SKM-1 (cell line): ENCODE measurements around the gene CMTM8.

Experiments
- DNase-seq: peaks from one replicate; lab custom pipeline; 2025; ENCODE audit not compliant: unreplicated experiment; lab: John Stamatoyannopoulos, UW

CMTM8 gene

DNA sequence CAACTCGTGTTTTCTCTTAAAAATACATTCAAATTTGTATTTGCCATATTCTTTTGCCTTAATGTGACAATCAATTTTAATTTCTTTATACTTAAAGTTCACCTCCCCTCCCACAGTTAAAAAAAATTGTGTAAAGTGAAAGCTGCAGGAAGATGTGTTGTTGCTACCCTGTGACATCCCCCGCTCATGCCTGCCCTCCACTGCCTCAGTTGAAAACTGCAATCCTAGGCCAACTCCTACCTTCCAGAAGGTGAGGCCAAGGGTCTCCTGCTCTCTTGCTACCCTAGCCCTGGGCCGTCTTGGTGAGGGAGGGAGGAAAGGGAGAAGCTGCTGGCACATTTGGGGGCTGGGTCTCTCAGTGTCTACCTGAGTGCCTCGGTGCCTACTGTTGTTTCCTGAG is 96.2 kb downstream of the CMTM8 start:
- no peak for DNase-seq

DNA sequence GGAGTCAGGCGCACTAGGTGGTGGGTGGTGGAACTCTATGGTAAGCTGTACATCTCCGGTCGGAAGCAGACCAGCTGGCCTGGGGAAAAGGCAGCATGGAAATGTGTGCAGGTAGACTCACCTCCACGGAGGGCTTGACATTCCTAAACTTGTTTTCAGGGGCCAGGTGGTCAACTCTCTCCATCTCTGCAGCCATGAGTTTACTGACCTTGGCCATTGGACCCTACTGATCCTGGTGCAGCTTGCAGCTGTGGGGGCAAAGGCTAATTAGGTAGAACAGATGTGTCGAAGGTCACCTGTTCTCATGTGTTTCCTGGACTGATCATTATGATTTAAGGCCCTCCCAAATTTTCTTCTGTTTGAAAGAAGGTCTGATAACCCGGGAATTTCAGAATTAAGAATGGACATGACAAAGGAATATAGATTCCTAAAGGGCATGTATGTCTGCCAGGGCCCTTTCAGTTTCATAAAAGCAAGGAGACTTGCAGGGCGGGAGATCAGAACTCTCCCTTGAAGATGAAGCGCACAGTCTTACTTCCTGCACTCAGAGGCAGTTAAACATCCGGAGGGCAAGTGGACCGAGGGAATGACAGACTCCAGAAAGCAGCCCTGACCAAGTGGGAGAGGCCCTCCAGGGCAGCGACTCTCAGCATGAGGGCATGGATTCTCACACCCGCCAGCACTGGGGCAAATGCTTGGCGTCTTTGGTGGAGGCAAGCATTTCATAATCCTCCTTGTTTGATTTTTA is 97.1 kb downstream of the CMTM8 start:
- no peak for DNase-seq

DNA sequence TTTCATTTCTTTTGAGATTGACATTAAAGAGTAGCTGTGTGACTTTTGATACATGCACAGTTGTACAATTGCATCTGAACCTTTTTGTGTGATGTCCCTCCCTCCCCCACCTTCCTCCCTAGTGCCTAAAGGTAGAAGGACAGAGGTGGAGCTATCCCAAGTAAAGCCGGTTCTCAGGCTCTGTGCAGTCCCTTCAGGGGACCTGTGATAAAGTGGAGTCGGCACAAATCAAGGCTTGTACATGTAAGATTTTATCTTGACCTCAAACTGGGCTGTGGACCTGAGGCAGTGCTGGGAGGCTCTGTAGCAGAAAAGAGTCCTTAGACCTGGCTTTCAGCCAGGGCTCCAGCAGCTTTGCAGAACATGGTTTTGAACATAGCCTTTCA is 97.6 kb downstream of the CMTM8 start:
- no peak for DNase-seq

DNA sequence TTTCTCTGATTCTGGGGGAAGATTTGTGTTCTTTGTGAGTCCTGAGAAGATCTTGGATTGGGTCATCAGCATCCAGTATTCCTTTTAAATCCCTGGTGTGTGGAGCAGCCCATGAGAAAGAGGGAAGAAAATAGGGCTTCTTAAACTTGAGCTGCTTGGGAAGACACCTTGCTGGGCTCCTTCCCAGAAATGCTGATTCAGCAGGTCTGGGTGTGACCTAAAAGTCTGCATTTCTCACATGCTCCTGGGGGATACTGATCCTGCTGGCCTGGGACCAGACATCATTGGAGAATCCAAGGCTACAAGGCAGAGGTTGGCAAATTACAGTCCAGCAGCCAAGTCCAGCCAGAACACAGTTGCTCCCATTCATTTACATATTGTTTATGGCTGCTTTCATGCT is 99.0 kb downstream of the CMTM8 start:
- no peak for DNase-seq

DNA sequence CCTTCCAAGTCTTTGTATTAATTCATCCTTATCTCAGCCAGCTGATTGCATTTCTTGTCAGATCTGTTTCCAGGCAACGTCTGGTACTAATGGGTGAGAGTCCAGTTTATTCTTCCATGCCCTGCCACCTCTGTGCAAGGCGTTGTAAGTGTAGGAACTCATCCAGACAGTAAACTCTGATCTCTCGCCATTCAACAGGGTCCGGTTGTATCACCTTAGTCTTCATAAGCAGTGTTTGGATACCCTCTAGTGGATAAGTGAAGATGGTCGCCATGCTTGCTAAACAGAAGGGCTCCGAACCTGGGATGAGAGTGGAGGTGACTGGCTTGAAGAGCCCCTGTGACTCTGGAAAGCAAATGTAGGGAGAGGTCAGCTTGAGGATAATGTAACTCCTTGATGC is 101.6 kb downstream of the CMTM8 start:
- no peak for DNase-seq

DNA sequence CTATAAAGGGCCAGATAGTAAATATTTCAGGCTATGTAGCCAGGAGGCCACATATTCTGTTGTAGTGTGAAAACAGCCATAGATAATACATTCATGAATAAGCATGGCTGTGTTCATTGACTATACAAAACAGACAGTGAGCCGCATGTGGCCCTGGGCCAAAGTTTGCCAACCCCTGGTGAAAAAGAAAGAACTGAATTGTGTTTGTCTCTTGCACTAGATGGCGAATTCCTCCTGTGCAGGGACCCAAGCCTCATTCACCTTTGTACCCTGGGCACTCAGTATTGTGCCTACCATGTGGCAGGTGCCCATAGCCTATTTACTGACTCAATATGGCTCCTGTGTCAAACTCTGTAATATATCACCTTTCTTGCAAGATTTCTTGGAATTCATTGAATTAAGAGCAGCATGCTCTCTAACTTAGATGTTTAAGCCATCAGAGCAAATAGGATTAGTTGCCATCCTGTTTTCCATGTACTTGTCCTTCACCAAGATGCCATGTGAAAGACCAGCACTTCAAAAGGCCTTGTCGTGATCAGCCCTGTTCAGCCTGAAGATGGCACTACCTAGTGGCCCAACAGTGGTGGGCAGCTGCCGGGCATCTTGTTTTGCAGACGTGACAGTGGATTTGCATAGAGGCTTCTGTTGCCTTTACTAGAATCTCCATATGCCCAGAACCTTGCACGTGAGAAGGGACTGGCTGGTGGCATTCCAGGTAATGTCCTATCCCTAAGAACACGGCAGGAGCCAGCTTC is 102.3 kb downstream of the CMTM8 start:
- DNase-seq, result no peak

DNA sequence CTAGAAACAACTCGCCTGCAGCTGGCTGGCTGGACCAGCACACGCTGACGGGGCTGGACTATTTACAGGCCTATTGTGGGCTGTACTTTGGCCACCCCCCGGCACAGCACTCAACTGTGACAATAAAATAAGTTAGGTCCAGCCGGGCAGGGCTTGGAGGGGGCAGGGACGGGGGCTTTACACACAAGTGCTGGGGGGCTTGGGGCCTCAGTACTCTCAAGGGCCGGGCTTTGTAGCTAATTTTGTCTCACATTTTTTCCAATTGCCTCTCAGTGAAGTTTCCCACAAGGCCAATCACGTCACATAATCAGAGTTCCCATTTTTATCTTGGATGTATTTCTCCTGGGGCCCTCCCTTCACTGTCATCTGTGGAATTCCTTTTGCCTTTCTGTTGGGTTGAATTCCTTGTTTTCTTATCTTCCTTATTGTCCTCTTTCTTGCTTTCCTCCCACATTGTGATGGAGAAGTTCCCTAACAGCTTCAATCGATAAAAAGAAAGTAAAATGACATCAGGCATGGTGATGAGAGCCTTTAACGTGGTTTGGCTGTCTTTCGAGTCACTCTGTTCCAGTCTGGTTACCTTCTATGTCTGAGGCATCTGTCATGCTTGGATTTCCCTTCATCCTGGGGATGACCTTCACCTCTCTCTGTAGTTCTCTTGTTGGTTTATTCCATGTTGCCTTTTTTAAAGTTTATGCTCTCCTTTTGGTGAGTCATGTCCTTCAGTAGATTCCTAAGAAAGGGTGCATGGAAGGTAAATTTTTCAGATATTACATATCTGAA is 109.1 kb downstream of the CMTM8 start:
- DNase-seq, result no peak

DNA sequence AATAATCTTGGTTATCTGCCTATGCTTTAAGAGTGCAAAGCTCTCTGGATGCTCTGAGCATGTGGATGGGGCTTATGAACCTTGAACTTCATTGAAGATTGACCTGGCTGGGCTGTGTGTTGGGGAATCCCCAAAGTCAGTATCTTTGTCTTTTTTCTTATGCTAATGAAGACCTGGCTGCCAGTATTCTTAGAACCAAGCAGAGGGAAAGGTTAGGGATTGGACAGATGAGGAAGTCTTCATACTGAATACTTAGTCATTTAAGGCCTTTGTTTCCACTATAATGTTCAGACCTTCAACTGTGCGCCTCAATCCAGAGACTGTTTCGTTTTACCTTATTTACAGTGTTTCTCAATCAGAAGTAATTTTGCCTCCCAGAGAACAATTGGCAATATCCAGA is 110.7 kb downstream of the CMTM8 start:
- no peak for DNase-seq

DNA sequence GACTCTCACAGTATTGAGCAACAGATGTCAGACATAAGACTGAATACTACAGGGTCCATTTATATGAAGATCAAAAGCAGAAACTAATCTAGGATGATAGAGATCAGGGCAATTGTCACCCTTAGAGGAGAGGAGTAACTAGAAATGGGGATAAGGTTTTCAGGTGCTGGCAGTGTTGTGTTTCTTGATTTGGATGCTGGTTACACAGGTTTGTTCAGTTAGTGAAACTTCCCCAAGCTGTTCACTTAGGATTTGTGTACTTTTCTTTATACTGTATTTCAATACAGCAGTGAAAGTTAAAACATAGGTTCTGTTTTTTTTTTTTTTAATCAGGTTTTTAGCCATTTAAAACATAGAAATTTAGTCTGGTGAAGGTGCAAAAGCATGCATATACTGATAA is 114.1 kb downstream of the CMTM8 start:
- DNase-seq, result no peak

DNA sequence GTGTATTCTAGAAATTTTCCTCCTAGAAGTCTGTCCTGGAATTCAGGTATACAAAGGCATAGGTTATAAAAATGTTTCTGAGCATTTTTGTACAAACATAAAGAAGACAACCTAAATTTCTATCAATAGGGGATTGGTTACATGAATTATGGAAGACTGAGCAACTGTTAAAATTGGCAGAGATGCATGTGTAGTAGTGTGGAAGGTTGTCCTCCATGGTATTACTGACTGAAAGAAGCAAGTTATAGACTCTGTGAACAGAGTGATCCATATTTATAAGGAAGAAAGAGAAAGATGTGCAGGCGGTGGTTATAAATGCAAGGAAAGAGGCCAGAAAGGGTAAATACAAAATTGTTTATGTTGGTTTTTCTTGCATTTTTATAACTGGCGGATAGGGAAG is 114.9 kb downstream of the CMTM8 start:
- DNase-seq, result no peak

DNA sequence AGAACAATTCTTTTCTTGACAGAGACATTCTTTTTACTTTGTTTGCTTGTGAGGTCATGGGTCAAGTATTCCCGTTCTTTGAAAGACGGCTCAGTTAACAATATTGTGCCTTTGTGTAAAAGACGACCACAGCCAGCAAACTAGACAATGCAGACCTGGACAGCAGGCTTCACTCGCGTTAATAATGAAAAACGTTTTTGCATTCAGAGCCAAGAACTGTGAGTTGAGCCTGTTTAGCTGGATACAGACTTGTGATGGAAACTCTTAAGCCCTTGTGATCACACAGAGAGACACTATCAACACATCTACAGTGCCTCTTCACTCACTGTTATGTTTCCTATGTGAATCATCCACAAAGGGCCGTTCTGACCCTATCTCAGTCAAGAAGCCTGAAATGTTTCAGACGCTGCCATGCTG is 115.9 kb downstream of the CMTM8 start:
- no peak for DNase-seq

DNA sequence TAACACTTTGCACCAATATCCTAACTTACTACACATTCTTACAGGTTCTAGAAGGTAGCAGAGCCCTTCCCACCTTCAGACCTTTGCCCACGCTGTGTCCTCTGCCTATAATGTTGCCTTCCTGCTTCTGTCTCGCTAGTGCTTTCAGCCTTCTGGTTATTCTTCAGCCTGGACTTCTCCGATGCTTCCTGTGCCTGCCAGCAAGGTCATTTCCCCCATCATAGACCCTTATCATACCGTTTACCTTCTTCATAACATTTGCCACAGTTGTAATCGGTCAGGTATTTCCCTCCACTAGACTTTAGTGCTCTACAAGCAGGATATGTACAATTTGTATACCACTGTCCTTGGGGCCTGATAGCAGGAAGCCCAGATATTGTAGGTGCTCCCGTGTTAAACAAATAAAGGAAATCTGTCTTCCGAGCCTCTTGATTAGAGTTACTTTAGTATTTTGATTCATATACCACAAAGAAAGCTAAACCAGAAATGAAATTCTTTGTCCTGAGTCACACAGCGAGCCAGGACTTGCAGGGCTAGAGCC is 117.3 kb downstream of the CMTM8 start:
- DNase-seq, result no peak

DNA sequence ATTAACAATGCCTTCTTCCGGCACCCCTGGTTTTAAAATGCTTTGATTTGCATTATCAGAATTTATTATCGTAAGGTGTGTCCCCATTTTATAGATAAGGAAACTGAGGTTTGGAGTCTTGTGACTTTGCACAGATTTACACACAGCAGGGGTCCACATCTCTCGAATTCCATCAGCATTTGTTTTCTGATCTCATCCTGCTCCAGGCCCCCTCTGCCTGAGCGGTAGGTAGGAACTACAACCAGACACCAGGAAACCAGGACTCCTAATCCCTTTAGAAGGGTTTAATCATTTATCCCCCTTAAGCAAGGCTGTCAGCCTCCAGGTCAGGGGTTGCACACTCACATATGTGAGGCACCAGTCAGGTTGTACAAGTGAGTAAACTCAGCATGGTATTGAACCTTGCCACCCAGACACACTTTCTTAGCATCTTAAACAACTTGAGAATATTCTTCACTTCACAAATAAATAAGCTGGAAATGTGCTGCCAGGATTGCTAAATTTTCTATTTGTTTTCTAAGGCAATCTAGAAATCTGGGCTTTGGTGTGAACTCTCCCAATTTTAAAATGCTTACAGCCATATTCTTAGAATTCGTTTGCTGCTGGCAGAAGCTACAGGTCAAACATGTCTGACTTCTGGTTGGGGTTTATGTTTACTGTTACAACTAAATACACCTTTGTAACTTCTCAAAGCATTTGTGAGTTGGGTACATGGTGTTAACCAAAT is 121.4 kb downstream of the CMTM8 start:
- no peak for DNase-seq

DNA sequence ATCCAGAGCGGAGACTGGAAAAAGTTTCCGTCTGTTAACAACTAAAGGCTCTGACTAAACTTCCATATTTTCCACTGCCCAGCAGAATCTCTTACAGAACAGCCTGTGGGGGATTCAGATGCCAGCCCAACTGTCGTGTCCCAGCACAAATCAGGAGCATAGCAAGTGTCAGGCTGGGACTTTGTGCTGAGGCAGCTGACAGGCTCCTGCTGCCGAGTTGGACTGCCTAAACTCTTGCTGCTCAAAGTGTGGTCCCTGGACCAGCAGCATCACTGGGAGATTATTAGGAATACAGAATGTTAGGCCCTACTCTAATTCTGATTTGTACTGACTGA is 122.0 kb downstream of the CMTM8 start:
- no peak for DNase-seq

DNA sequence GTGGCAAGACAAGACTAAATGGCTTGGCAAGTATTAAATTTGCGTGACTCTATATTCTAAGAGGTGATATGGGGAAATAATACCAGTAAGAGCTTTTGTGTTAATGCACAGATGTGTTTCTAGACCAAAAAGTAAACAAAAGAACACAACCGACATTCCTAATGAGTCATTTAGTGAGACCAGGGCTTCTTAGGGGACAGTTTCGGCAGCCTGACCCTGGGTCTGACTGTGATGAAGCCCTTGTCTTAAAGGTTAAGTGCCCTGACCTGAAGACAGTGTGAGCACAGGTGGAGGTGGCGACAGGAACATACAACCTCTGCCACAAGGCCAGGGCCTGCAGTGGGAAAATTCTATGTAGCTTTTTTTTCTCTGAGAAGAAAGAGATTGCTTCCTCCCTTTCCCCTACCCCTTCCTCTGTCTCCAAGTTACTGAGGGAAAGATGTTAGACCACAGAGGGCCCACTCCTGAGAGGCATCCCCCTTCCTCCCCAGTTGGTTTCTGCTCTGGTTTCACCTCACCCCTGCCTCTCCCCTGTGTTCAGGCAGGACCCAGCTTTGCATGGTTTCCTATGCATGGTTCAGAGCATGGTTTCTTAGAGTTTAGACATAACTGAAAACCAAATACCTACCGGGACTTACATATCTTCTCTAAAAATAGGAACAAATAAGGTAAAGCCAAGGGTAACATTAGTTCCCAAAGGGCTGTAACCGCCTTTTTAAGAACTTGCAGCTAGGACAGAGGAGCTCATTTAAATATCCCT is 128.3 kb downstream of the CMTM8 start:
- DNase-seq, result no peak

DNA sequence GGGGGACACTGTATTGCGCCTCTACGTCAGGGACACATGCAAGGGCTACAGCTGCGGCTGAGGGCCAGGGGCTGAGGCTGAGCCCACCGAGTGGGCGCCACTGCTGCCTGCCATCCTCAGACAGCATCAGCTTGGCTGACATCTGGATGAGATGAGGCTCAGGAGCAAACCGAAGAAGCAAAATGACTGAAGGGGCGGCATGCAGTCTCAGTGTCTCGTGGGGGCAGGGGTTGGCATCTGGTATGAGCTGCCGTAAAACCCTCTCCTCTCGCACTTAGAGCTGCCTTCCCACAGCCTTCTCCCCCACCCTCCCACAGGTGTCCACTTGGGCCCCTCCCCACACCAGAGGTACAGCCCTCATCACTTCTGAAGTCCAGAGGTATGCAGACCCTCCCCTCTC is 129.0 kb downstream of the CMTM8 start:
- no peak for DNase-seq

DNA sequence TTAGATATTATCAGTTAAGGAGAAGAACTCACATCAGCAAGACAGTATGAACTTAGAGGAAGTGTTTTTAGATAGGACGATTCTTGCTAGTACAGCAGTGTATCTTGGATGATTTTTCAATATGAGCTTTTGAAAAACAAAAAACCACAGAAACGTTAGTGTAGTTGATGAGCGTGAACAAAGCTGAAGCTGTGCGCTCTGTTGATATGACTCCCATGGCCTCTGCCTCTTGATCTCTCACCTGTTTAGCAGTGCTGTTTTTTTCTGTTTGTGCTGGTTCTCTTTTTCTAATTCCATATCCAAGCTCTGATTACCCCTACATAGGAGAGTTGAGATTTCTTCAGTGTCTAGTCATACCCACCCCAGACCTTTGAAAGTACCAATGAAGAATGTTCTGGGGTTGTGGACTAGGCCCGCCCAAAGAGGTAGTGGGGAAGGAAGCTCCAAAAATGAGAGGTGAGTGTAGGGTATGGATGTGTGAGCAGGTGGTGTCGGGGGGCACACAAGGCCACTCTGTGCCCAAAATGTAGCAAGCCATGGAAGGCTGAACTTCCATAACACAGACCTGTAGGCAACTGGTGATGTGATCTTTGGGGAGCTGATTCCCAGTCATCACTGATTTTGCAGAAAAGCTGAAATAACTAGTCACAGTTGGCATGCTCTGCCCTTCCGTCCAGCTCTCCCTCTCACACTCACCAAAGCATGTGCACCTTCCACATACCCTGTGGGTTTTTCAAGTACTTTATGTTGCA is 133.2 kb downstream of the CMTM8 start:
- DNase-seq, result no peak

DNA sequence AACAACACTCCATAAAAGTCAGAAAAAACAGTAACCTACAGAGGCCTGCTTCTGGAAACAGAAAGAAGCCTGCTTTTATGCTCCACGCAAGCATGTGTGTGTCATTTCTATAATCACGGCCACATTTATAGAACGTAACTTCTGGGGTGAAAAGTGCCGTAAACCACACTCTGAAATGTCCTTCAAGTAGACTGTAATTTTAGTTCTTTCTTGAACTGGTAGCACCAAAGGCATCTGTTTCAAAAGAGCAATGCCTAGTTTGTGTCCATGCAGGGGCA is 133.7 kb downstream of the CMTM8 start:
- no peak for DNase-seq

DNA sequence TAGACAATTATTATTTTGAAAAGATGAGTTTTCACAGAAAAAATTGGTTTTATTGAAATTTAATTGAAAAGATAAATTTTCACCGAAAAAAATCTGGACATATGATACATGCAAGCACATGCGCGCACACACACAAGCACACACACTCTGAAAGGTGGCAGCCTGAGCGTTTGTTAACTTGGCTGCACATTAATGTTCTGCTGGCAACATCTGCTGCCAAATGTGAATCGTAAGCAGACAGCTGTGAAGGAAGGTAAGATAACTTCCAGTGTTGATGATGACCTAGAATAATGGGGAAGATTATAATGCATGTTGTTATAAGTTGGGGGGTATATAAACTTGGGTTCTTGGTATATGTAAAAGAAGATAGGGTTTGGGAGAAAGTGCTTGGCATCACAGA is 134.8 kb downstream of the CMTM8 start:
- no peak for DNase-seq

DNA sequence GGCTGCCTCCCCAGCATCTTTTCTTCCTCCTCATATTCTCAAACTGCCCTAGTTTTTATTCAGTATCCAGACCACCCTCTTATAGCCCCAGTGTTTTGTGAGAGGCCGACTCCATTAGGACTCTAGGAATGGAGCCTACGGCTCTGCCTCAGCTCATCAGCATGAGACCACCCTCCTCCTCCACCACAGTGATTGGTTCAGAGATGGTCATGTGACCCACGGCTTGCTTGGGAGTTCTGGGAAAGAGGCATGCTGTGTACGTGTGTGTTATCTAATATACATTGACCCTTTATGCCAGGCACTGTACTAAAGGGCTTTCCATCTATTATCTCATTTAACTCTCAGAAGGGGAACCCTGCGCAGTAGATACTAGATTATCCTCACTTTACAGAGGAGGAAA is 135.4 kb downstream of the CMTM8 start:
- DNase-seq, result no peak
